NCI-H460 (cell line): ENCODE results near the gene OR5H1. TPM values are rescaled to one million over a fixed set of nuclear protein-coding genes. Genes with fewer than 3 reads are reported as not detected.

Source experiments
- DNase-seq: peaks from one replicate; pipeline ENCODE4 v3.0.0-alpha.2; 2016; ENCODE audit warnings: low read depth; ENCODE audit errors: extremely low read depth
- total RNA-seq: library from RNA; depleted of rRNA; stranded (reverse); fragments of >200 nt; shearing (Covaris generic); gene quantifications from 2 replicates; pipeline ENCODE4 v1.2.3, GENCODE V29; 2014; rRNA removed

The OR5H1 gene
- total RNA-seq, 1 experiment from 2014 or later: not detected

DNA sequence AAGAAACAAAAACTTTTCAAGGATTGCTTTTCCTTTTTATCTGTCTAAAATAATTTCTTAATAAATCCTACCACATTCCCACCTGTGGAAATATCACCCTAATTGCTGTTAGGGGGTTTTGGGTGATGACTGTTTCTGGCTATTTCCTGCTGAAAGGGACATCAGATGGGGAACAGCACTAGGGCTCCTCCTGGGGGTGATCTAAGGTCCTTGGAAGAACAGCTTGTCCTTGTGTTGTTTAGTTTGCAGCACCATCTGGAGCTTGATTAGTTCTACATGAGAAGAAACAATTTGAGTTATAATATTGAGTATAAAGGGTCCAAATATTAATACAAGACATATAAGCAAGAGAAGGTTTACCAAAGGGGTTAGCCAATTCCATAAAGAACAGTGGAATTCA lies 54.7 kb downstream of the OR5H1 start:
- no peak for DNase-seq

Other genes starting within 250 kb of the OR5H1 start
- 36.9 and 43.4 TPM in 2 replicates for gene RIOX2, start 158.3 kb upstream of the OR5H1 start, total RNA-seq
- gene GABRR3, start 95.4 kb upstream of the OR5H1 start, total RNA-seq: not detected in 2 replicates
- gene OR5AC2, start 43.5 kb upstream of the OR5H1 start, total RNA-seq: not detected in 2 replicates
- not detected in 2 replicates for gene OR5H14, start 16.8 kb downstream of the OR5H1 start, total RNA-seq
- gene OR5H15, start 36.0 kb downstream of the OR5H1 start, total RNA-seq: not detected in 2 replicates
- not detected in 2 replicates for gene OR5H6, start 133.5 kb downstream of the OR5H1 start, total RNA-seq
- gene OR5H2, start 151.8 kb downstream of the OR5H1 start, total RNA-seq: not detected in 2 replicates
- gene OR5K4, start 223.1 kb downstream of the OR5H1 start, total RNA-seq: not detected in 2 replicates